IMR-90 (cell line): Measurements from ENCODE around the gene SLC26A4. TPM values are rescaled to one million over a fixed set of nuclear protein-coding genes. Genes with fewer than 3 reads are reported as not detected.

ENCODE experiments used
- ATAC-seq: fragments of 200-7000 bp; cut with Tn5 transposase; 2 replicates; pipeline ENCODE4 v1.9.1; 2020; ENCODE audit warnings: low read depth, mild to moderate bottlenecking, moderate library complexity
- BruUV-seq: library from RNA; stranded (reverse); fragments of 400-500 nt; replicated peaks from 2 replicates; lab custom pipeline; 2021; lab: Mats Ljungman, UMichigan
- CTCF ChIA-PET: fragments of 300-600 bp; formaldehyde crosslinking; extraction: SDS; loops from one replicate; lab custom pipeline; 2021; ENCODE audit warnings: antibody characterized with exemption; lab: Yijun Ruan, JAX
- POLR2A ChIA-PET: fragments of 300-600 bp; sonication (Branson Sonifier 250); formaldehyde crosslinking; loops from one replicate; lab custom pipeline; 2022; ENCODE audit warnings: antibody characterized with exemption; ENCODE audit not compliant: unreplicated experiment; lab: Charles Lee
- DNase-seq: peaks from one replicate; pipeline ENCODE4 v3.0.0; 2013
- H2AFZ ChIP-seq: replicated peaks from 2 replicates; pipeline ENCODE3; 2013; ENCODE audit warnings: low read length, mild to moderate bottlenecking; ENCODE audit not compliant: poor library complexity
- H2AK5ac ChIP-seq: 2 replicates; pipeline ENCODE4 v1.6.1; 2013; ENCODE audit warnings: low read depth, low read length, inconsistent platforms
- H2AK9ac ChIP-seq: replicated peaks from 2 replicates; pipeline ENCODE3; 2013; ENCODE audit warnings: mild to moderate bottlenecking, low read depth, low read length, moderate library complexity; ENCODE audit not compliant: poor library complexity
- H2BK120ac ChIP-seq: 2 replicates; pipeline ENCODE4 v1.6.1; 2013; ENCODE audit warnings: low read depth, low read length, inconsistent platforms
- H2BK15ac ChIP-seq: 3 replicates; pipeline ENCODE4 v1.6.1; 2013; ENCODE audit warnings: low read depth, low read length, inconsistent platforms
- H2BK20ac ChIP-seq: 2 replicates; pipeline ENCODE4 v1.6.1; 2013; ENCODE audit warnings: low read depth, mild to moderate bottlenecking, inconsistent platforms, low read length, moderate library complexity
- H2BK5ac ChIP-seq: 2 replicates; pipeline ENCODE4 v1.6.1; 2013; ENCODE audit warnings: mild to moderate bottlenecking, low read depth, low read length, inconsistent platforms; ENCODE audit not compliant: poor library complexity, severe bottlenecking
- H3K14ac ChIP-seq: replicated peaks from 2 replicates; pipeline ENCODE4 v1.6.1; 2013; ENCODE audit warnings: low read depth, low read length, inconsistent platforms
- H3K18ac ChIP-seq: 2 replicates; pipeline ENCODE4 v1.6.1; 2013; ENCODE audit warnings: low read depth, low read length, control low read depth
- H3K23ac ChIP-seq: 2 replicates; pipeline ENCODE4 v1.6.1; 2013; ENCODE audit warnings: low read depth, low read length, inconsistent platforms
- H3K27ac ChIP-seq: 2 replicates; pipeline ENCODE4 v1.5.1; 2013; ENCODE audit warnings: mild to moderate bottlenecking, control low read depth, low read length; ENCODE audit not compliant: insufficient read depth
- H3K27me3 ChIP-seq: 2 replicates; pipeline ENCODE4 v1.6.1; 2013; ENCODE audit warnings: low read length; ENCODE audit not compliant: control insufficient read depth, insufficient read depth
- H3K36me3 ChIP-seq: 2 replicates; pipeline ENCODE4 v1.6.1; 2013; ENCODE audit warnings: low read length, mixed read lengths; ENCODE audit not compliant: control insufficient read depth, insufficient read depth
- H3K4ac ChIP-seq: 2 replicates; pipeline ENCODE4 v1.6.1; 2013; ENCODE audit warnings: low read depth, low read length, inconsistent platforms
- H3K4me1 ChIP-seq: 2 replicates; pipeline ENCODE4 v1.6.1; 2013; ENCODE audit warnings: low read length, mixed read lengths; ENCODE audit not compliant: control insufficient read depth, insufficient read depth
- H3K4me2 ChIP-seq: 2 replicates; pipeline ENCODE4 v1.6.1; 2013; ENCODE audit warnings: low read depth, mild to moderate bottlenecking, control low read depth, low read length, moderate library complexity
- H3K4me3 ChIP-seq: 2 replicates; pipeline ENCODE4 v1.5.1; 2013; ENCODE audit warnings: low read depth, mild to moderate bottlenecking, control low read depth, low read length, moderate library complexity; ENCODE audit not compliant: insufficient read depth
- H3K56ac ChIP-seq: 2 replicates; pipeline ENCODE4 v1.6.1; 2013; ENCODE audit warnings: low read length, inconsistent platforms; ENCODE audit not compliant: insufficient read depth; ENCODE audit errors: extremely low read depth
- H3K79me1 ChIP-seq, 2 experiments: 2 replicates each; pipeline ENCODE4 v1.6.1; 2013; ENCODE audit warnings: low read length in 2 of 2, inconsistent platforms in 1 of 2, low read depth in 1 of 2
- H3K9ac ChIP-seq: 2 replicates; pipeline ENCODE4 v1.6.1; 2013; ENCODE audit warnings: low read depth, low read length, control low read depth
- H3K9me1 ChIP-seq: 2 replicates; pipeline ENCODE4 v1.6.1; 2013; ENCODE audit warnings: low read length, inconsistent platforms; ENCODE audit not compliant: insufficient read depth
- H3K9me3 ChIP-seq: 2 replicates; pipeline ENCODE4 v1.6.1; 2013; ENCODE audit warnings: low read length; ENCODE audit not compliant: control insufficient read depth, insufficient read depth
- H4K20me1 ChIP-seq: 2 replicates; pipeline ENCODE4 v1.6.1; 2013; ENCODE audit warnings: low read length, inconsistent platforms; ENCODE audit not compliant: insufficient read depth
- H4K5ac ChIP-seq: 2 replicates; pipeline ENCODE4 v1.6.1; 2013; ENCODE audit warnings: mild to moderate bottlenecking, low read depth, low read length, control low read depth
- H4K8ac ChIP-seq, 2 experiments: 2 replicates each; pipeline ENCODE4 v1.6.1; 2013; ENCODE audit warnings: low read depth in 2 of 2, low read length in 2 of 2, control low read depth in 1 of 2, inconsistent platforms in 1 of 2
- H4K91ac ChIP-seq: 2 replicates; pipeline ENCODE4 v1.6.1; 2013; ENCODE audit warnings: low read depth, low read length, inconsistent platforms; ENCODE audit not compliant: insufficient read depth
- BHLHE40 ChIP-seq: fragments of 150-350 bp; IDR thresholded peaks from 2 replicates; pipeline ENCODE4 v1.6.1; 2016; ENCODE audit warnings: mild to moderate bottlenecking, low read depth, low read length
- CTCF ChIP-seq: conservative IDR thresholded peaks from 2 replicates; pipeline ENCODE4 v1.5.1; 2012; ENCODE audit warnings: mild to moderate bottlenecking, low read depth, low read length, improper control_type of control experiment
- MAFK ChIP-seq: IDR thresholded peaks from 2 replicates; pipeline ENCODE4 v1.6.1; 2012; ENCODE audit warnings: low read depth, low read length, improper control_type of control experiment
- POLR2A ChIP-seq: IDR thresholded peaks from 2 replicates; pipeline ENCODE4 v1.6.1; 2012; ENCODE audit warnings: mild to moderate bottlenecking, low read depth, low read length
- RFX5 ChIP-seq: IDR thresholded peaks from 2 replicates; pipeline ENCODE4 v1.8.0; 2012; ENCODE audit warnings: low read depth, mild to moderate bottlenecking, low read length, moderate library complexity
- SMC3 ChIP-seq: fragments of 150-350 bp; IDR thresholded peaks from 2 replicates; pipeline ENCODE4 v1.6.1; 2016; ENCODE audit warnings: low read depth, mild to moderate bottlenecking, antibody characterized with exemption, low read length, moderate library complexity
- WGBS, 2 experiments: methylation state at CpG; one replicate each; pipeline versions ENCODE4 v1.1.5 to v1.1.7; 2013; ENCODE audit warnings: missing lambda C conversion rate in 2 of 2; ENCODE audit not compliant: insufficient read length in 1 of 2; ENCODE audit errors: extremely low coverage in 2 of 2; 5-methylcytosine and 5-hydroxymethylcytosine counted together
- dilution Hi-C: fragments of 300-500 bp; cut with HindIII; formaldehyde crosslinking; loops from one replicate; pipeline ENCODE4 v1.14.3; 2018; ENCODE audit warnings: low sequenced_read_pairs; ENCODE audit not compliant: unreplicated experiment
- in situ Hi-C: fragments of 300-500 bp; cut with MboI; formaldehyde crosslinking; loops from 3 replicates; pipeline ENCODE4 v1.14.3; 2019; ENCODE audit warnings: low sequenced_read_pairs, inconsistent platforms, mixed read lengths
- intact Hi-C: fragments of 100-400 bp; cut with micrococcal nuclease; formaldehyde crosslinking; loops from 2 replicates; pipeline ENCODE4 v1.10.0; 2022
- polyA plus RNA-seq, 3 experiments: library from polyadenylated mRNA; depleted of rRNA; stranded (reverse); fragments of >200 nt; gene quantifications; 2 replicates each; pipeline ENCODE4 v1.2.3, GENCODE V29; 2012; ENCODE audit warnings: low replicate concordance in 1 of 3
- total RNA-seq: library from RNA; depleted of rRNA; stranded (reverse); fragments of >200 nt; gene quantifications from 2 replicates; pipeline ENCODE4 v1.2.3, GENCODE V29; 2012

SLC26A4 gene
- total and polyA plus RNA-seq, 2 of the 4 experiments (the other 2 are of a cell fraction) = 0.09 to 1.1 TPM

DNA sequence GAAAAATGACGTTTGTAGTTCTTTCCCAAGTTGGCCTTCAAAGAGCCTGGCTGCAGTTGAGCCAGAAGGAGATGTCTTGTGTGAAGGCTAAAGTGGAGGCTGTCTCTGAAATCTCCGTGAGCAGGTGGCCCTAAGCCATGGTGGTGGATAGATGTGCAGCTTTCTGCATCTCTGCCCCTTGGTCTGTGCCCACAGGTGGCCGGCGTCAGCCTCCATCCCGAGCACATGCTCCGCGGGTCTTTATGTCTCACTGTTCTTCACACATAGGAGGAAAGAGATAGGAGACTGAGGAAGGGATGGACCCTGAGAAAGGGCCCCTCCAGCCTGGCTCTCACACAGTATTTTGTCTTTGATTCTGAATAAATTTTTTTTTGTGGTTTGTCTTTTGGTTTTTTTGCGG is 30.3 kb upstream of the SLC26A4 start:
- no peak overlapping the region for H3K4ac ChIP-seq
- ATAC-seq (no peak), DNase-seq (no peak)
- no peak overlapping the region for H3K9ac ChIP-seq
- no TSS peak for BruUV-seq
- H3K23ac ChIP-seq = no peak overlapping the region
- no peaks in the 10 kb centered on the region for H3K9me1 ChIP-seq
- H2BK120ac ChIP-seq = no peak overlapping the region
- H3K79me1 ChIP-seq = no peaks in the 10 kb centered on the region
- no peaks in the 10 kb centered on the region for H3K27me3 ChIP-seq
- no peak overlapping the region for H3K18ac ChIP-seq
- no peaks in the 10 kb centered on the region for H4K20me1 ChIP-seq
- no peak overlapping the region for H3K4me3 ChIP-seq
- H2AK5ac ChIP-seq = no peak overlapping the region
- no peak overlapping the region for H2BK20ac ChIP-seq
- H3K4me2 ChIP-seq = no peak overlapping the region
- H4K8ac ChIP-seq = no peak overlapping the region
- H3K36me3 ChIP-seq = no peaks in the 10 kb centered on the region
- CTCF ChIA-PET = no interaction called here
- H4K5ac ChIP-seq = no peak overlapping the region
- dilution Hi-C loops (no loop called here), intact Hi-C loops (no loop called here), in situ Hi-C loops (no loop called here)
- no peak overlapping the region for H3K14ac ChIP-seq
- WGBS, 2 experiments = no CpG with 5 or more reads among the region's 8 CpGs
- H2AFZ ChIP-seq = no peak overlapping the region
- no peak overlapping the region for H4K91ac ChIP-seq
- no peak overlapping the region for H2BK15ac ChIP-seq
- H2AK9ac ChIP-seq = no peak overlapping the region
- POLR2A ChIA-PET = no interaction called here
- H3K27ac ChIP-seq = no peak overlapping the region
- H3K4me1 ChIP-seq = no peaks in the 10 kb centered on the region
- no peak overlapping the region for H2BK5ac ChIP-seq
- no peak overlapping the region for H3K56ac ChIP-seq
- TF ChIP-seq POLR2A = no peak
- TF ChIP-seq BHLHE40 = no peak
- TF ChIP-seq CTCF = no peak
- no peak for TF ChIP-seq SMC3
- no peak for TF ChIP-seq MAFK
- no peak for TF ChIP-seq RFX5
- H3K9me3 ChIP-seq = no peaks in the 10 kb centered on the region
